B cell (primary cell): ENCODE data around the gene ARHGEF7.

ENCODE experiments used
- EZH2 ChIP-seq: IDR thresholded peaks from 2 replicates; pipeline ENCODE4 v1.6.1; 2012; ENCODE audit warnings: borderline replicate concordance, low read depth, mild to moderate bottlenecking, moderate library complexity, low read length; ENCODE audit not compliant: insufficient read depth, poor library complexity, severe bottlenecking
- TF ChIP-seq, protein P1 (sequence below): fragments of 200-600 bp; IDR thresholded peaks from one replicate; pipeline ENCODE4 v1.8.0; 2022; ENCODE audit warnings: antibody characterized with exemption, mild to moderate bottlenecking

DNA sequence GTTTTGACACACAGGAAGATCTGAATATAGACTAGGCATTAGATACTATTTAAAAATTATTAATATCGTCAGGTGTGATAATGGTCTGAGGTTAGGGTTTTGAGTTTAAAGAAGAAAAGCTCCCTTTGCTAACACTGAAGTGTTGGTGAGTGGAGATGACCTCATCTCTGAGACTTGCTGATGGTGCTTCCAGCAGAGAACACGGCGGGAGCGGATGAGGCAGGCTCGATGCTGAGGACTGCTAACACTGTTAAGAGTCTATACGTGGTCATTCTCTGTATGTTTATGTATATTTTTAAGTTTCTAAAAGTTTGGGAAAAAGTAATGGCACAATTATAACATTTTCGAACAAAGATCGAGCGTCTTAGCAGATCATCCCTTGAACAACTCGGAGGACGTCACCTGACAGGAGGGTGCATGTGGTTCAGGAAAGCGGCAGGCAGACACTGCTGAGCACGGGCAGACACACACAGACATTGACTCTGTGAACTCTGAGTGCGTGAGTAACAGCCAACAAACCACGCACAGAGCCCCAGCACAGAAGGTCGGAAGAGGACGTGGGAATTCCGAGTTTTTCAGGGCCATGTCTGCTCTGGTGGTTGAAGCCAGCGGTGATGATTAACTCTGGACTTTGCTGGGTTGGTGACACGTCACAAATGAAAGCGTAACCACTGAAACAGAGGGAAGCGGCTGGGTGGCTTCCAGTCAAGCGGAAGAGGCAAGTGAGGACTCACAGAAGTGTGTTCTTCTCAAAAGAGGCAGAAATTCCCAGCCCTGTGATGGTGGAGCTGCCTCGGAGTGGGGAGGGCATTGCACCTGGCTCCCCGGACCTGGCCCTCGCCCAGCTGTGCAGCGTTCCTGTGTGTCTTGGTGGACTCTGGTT lies 113.4 kb downstream of the ARHGEF7 start:
- TF ChIP-seq, protein P1, sequence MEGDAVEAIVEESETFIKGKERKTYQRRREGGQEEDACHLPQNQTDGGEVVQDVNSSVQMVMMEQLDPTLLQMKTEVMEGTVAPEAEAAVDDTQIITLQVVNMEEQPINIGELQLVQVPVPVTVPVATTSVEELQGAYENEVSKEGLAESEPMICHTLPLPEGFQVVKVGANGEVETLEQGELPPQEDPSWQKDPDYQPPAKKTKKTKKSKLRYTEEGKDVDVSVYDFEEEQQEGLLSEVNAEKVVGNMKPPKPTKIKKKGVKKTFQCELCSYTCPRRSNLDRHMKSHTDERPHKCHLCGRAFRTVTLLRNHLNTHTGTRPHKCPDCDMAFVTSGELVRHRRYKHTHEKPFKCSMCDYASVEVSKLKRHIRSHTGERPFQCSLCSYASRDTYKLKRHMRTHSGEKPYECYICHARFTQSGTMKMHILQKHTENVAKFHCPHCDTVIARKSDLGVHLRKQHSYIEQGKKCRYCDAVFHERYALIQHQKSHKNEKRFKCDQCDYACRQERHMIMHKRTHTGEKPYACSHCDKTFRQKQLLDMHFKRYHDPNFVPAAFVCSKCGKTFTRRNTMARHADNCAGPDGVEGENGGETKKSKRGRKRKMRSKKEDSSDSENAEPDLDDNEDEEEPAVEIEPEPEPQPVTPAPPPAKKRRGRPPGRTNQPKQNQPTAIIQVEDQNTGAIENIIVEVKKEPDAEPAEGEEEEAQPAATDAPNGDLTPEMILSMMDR = no peak
- no peak for TF ChIP-seq EZH2
